Ovary (tissue), 3 donors: ENCODE results near the gene TMEM35B.
"Not testable (repeated sequence)": the region's sequence is repeated elsewhere in the genome, so short reads cannot be mapped to it uniquely, and the experiment has no call there.

ENCODE experiments used
- CTCF ChIP-seq, 3 donors: fragments of 450-650 bp in 2 of 3; fragments of 200-600 bp in 1 of 3; IDR thresholded peaks; one replicate each; pipeline versions ENCODE4 v1.5.1 to v1.8.0; 2016 to 2022; ENCODE audit warnings: antibody characterized with exemption in 3 of 3, mild to moderate bottlenecking in 1 of 3
- EP300 ChIP-seq: sonication (generic); formaldehyde crosslinking; IDR thresholded peaks from one replicate; pipeline ENCODE4 v1.6.1; 2017; ENCODE audit warnings: antibody characterized with exemption
- POLR2A ChIP-seq: fragments of 450-650 bp; IDR thresholded peaks from one replicate; pipeline ENCODE4 v1.6.1; 2017; ENCODE audit warnings: antibody characterized with exemption, mild to moderate bottlenecking, moderate library complexity
- donor health status: DM: no; HTN: no; CAD: no.

- TF ChIP-seq POLR2A; CTCF (IDR thresholded peaks at IDR 0.05); EP300: not testable (repeated sequence)
Measured at GRCh38 chr1:34948739-34949138, 36.4 kb downstream of the TMEM35B start.
